WTC11 (cell line): ENCODE data around the gene DMKN.

Experiments
- ATF1 ChIP-seq: sonication (generic); formaldehyde crosslinking; IDR thresholded peaks from 2 replicates; pipeline ENCODE4 v1.8.1; 2023; ENCODE audit warnings: mild to moderate bottlenecking, moderate library complexity, missing genetic modification reagents
- CTCF ChIP-seq: fragments of 200-600 bp; IDR thresholded peaks from 2 replicates; pipeline ENCODE4 v1.8.0; 2022; ENCODE audit warnings: antibody characterized with exemption
- E2F1 ChIP-seq: sonication (generic); formaldehyde crosslinking; IDR thresholded peaks from 2 replicates; pipeline ENCODE4 v1.8.0; 2022; ENCODE audit warnings: mild to moderate bottlenecking, missing genetic modification reagents
- GABPB1 ChIP-seq: sonication (generic); formaldehyde crosslinking; IDR thresholded peaks from 2 replicates; pipeline ENCODE4 v1.8.1; 2023; ENCODE audit warnings: mild to moderate bottlenecking, missing genetic modification reagents
- JUN ChIP-seq: sonication (generic); formaldehyde crosslinking; IDR thresholded peaks from 2 replicates; pipeline ENCODE4 v1.8.0; 2023; ENCODE audit warnings: mild to moderate bottlenecking, missing genetic modification reagents
- SMAD3 ChIP-seq: sonication (generic); formaldehyde crosslinking; IDR thresholded peaks from 2 replicates; pipeline ENCODE4 v1.8.0; 2022; ENCODE audit warnings: missing genetic modification reagents, mild to moderate bottlenecking, borderline replicate concordance
- SP1 ChIP-seq: sonication (generic); formaldehyde crosslinking; conservative IDR thresholded peaks from 2 replicates; pipeline ENCODE4 v1.8.1; 2022; ENCODE audit warnings: missing genetic modification reagents
- TF ChIP-seq, protein P1 (sequence below): sonication (generic); formaldehyde crosslinking; IDR thresholded peaks from 2 replicates; pipeline ENCODE4 v1.8.1; 2023; ENCODE audit warnings: mild to moderate bottlenecking, missing genetic modification reagents
- TF ChIP-seq, protein P2 (sequence below): sonication (generic); formaldehyde crosslinking; IDR thresholded peaks from 2 replicates; pipeline ENCODE4 v1.8.0; 2023; ENCODE audit warnings: mild to moderate bottlenecking, missing genetic modification reagents

DNA sequence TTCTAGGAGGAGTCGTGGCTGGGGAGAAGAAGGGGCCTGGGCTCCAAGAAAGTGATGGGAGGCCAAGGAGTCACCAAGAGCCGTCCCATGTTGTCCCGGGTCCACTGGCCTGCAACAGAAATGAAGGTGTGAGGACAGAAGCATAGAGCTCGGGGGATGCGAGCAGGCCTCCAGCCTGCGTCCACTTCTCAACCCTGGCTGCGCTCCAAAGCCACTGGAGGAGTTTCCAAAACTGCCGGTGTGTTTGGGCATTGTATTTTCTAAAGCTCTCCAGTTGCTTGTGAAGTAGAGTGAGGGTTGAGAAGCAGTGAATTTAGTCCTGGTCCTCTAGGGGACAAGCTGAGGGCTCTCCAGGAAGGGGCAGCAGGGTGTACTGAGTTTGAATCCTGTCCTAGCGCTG is 52.4 kb downstream of the DMKN start:
- no peak for TF ChIP-seq SMAD3 (CRISPR knock-in tag)
- no peak for TF ChIP-seq CTCF
- TF ChIP-seq SP1 (CRISPR knock-in tag), result no peak
- TF ChIP-seq E2F1 (CRISPR knock-in tag), result no peak
- TF ChIP-seq, protein P1, sequence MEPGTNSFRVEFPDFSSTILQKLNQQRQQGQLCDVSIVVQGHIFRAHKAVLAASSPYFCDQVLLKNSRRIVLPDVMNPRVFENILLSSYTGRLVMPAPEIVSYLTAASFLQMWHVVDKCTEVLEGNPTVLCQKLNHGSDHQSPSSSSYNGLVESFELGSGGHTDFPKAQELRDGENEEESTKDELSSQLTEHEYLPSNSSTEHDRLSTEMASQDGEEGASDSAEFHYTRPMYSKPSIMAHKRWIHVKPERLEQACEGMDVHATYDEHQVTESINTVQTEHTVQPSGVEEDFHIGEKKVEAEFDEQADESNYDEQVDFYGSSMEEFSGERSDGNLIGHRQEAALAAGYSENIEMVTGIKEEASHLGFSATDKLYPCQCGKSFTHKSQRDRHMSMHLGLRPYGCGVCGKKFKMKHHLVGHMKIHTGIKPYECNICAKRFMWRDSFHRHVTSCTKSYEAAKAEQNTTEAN (CRISPR knock-in tag), result no peak
- TF ChIP-seq JUN (CRISPR knock-in tag), result no peak
- TF ChIP-seq, protein P2, sequence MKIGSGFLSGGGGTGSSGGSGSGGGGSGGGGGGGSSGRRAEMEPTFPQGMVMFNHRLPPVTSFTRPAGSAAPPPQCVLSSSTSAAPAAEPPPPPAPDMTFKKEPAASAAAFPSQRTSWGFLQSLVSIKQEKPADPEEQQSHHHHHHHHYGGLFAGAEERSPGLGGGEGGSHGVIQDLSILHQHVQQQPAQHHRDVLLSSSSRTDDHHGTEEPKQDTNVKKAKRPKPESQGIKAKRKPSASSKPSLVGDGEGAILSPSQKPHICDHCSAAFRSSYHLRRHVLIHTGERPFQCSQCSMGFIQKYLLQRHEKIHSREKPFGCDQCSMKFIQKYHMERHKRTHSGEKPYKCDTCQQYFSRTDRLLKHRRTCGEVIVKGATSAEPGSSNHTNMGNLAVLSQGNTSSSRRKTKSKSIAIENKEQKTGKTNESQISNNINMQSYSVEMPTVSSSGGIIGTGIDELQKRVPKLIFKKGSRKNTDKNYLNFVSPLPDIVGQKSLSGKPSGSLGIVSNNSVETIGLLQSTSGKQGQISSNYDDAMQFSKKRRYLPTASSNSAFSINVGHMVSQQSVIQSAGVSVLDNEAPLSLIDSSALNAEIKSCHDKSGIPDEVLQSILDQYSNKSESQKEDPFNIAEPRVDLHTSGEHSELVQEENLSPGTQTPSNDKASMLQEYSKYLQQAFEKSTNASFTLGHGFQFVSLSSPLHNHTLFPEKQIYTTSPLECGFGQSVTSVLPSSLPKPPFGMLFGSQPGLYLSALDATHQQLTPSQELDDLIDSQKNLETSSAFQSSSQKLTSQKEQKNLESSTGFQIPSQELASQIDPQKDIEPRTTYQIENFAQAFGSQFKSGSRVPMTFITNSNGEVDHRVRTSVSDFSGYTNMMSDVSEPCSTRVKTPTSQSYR, result no peak
- TF ChIP-seq ATF1 (CRISPR knock-in tag), result no peak
- TF ChIP-seq GABPB1 (CRISPR knock-in tag), result no peak
